Endodermal cell (in vitro differentiated cells): Measurements from ENCODE around the gene CPOX. TPM values are rescaled to one million over a fixed set of nuclear protein-coding genes. Genes with fewer than 3 reads are reported as not detected.

ENCODE experiments used
- DNase-seq: peaks from one replicate; pipeline ENCODE4 v3.0.0-alpha.2; 2017
- H3K27ac ChIP-seq: 2 replicates; pipeline ENCODE4 v1.5.1; 2013; ENCODE audit warnings: mild to moderate bottlenecking, low read depth, low read length, moderate library complexity
- H3K27me3 ChIP-seq: 2 replicates; pipeline ENCODE4 v1.6.1; 2013; ENCODE audit warnings: mild to moderate bottlenecking, low read length, moderate library complexity; ENCODE audit not compliant: insufficient read depth, control insufficient read depth, poor library complexity, severe bottlenecking
- H3K36me3 ChIP-seq: 2 replicates; pipeline ENCODE4 v1.7.0; 2013; ENCODE audit warnings: mild to moderate bottlenecking, low read length, moderate library complexity; ENCODE audit not compliant: control insufficient read depth, insufficient read depth
- H3K4me1 ChIP-seq: one replicate; pipeline ENCODE4 v1.7.0; 2013; ENCODE audit warnings: low read length; ENCODE audit not compliant: control insufficient read depth, insufficient read depth
- H3K4me3 ChIP-seq: 2 replicates; pipeline ENCODE4 v1.5.1; 2013; ENCODE audit warnings: mild to moderate bottlenecking, low read length, moderate library complexity
- H3K9ac ChIP-seq: 2 replicates; pipeline ENCODE4 v1.6.1; 2013; ENCODE audit warnings: mild to moderate bottlenecking, low read length, moderate library complexity; ENCODE audit not compliant: poor library complexity, severe bottlenecking; ENCODE audit errors: extremely low read depth
- H3K9me3 ChIP-seq: 2 replicates; pipeline ENCODE4 v1.6.1; 2013; ENCODE audit warnings: mild to moderate bottlenecking, low read length, moderate library complexity; ENCODE audit not compliant: control insufficient read depth
- H3K27ac Mint-ChIP-seq: 2 replicates; pipeline ENCODE4 v1.8.0; 2020; ENCODE audit warnings: mixed read lengths
- H3K27me3 Mint-ChIP-seq: 2 replicates; pipeline ENCODE4 v1.8.0; 2021; ENCODE audit warnings: mild to moderate bottlenecking, mixed read lengths; ENCODE audit not compliant: insufficient read depth
- H3K36me3 Mint-ChIP-seq: 2 replicates; pipeline ENCODE4 v1.8.0; 2020; ENCODE audit warnings: low read depth, mixed read lengths
- H3K4me1 Mint-ChIP-seq: 2 replicates; pipeline ENCODE4 v1.8.0; 2020; ENCODE audit warnings: mixed read lengths
- H3K4me3 Mint-ChIP-seq: 2 replicates; pipeline ENCODE4 v1.8.0; 2020; ENCODE audit warnings: mild to moderate bottlenecking, moderate library complexity, mixed read lengths
- H3K9me3 Mint-ChIP-seq: 2 replicates; pipeline ENCODE4 v1.8.0; 2020; ENCODE audit warnings: mild to moderate bottlenecking, mixed read lengths
- WGBS, 2 experiments: methylation state at CpG; one replicate each; pipeline versions ENCODE4 v1.1.5 to v1.1.7; 2013; ENCODE audit warnings: missing lambda C conversion rate in 2 of 2, mixed read lengths in 1 of 2; ENCODE audit not compliant: insufficient coverage in 1 of 2, insufficient read length in 1 of 2; 5-methylcytosine and 5-hydroxymethylcytosine counted together
- total RNA-seq, 2 donors: library from RNA; stranded (reverse); fragmentation: NEBNext Ultra II Directional in 1 of 2; extraction: Animal tissue kit (Norgen Biotek cat#: 25700) in 1 of 2; gene quantifications; 2 replicates in 1 of 2; 3 replicates in 1 of 2; pipeline ENCODE4 v1.2.1, GENCODE V29; 2021
- TF ChIP-seq, protein P1 (sequence below): fragments of 200-600 bp; sonication (generic); conservative IDR thresholded peaks from 2 replicates; pipeline ENCODE4 v1.5.0; 2021; ENCODE audit warnings: antibody characterized with exemption, mild to moderate bottlenecking

The CPOX gene
- total RNA-seq, 2 donors from 2014 or later: 18.0 to 20.3 TPM

DNA sequence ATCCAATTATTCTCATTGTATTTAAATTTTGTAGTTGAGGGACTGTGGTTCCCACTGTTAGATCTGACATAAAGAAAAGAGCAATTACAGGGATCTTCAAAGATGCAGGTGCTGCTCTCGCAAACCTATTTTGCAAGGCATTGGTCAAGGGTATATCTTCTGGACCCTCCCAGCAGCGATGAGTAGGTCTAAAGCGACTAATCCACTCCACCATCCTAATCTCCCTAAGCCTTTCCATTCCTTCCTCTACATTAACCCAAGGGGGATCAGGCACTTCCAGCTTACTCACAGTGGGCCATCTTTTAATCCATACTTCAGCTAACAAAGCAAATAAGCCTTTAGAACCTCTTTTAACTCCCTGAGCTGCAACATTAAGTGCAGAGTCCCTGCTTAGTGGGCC, 37.0 kb upstream of the CPOX start:
- Histone ChIP-seq H3K4me1 (no peaks in the 10 kb centered on the region), H3K9ac (no peak overlapping the region), H3K27me3 (peaks cover 26% of the 10 kb centered on the region), H3K27ac (no peak overlapping the region), H3K9me3 (peaks cover 3% of the 10 kb centered on the region), H3K36me3 (no peaks in the 10 kb centered on the region), H3K4me3 (no peak overlapping the region)
- DNase-seq: no peak
- peaks cover 6% of the 10 kb centered on the region for H3K4me1 Mint-ChIP-seq
- no peak overlapping the region for H3K4me3 Mint-ChIP-seq
- H3K36me3 Mint-ChIP-seq: no peaks in the 10 kb centered on the region
- H3K27ac Mint-ChIP-seq: no peak overlapping the region
- TF ChIP-seq, protein P1, sequence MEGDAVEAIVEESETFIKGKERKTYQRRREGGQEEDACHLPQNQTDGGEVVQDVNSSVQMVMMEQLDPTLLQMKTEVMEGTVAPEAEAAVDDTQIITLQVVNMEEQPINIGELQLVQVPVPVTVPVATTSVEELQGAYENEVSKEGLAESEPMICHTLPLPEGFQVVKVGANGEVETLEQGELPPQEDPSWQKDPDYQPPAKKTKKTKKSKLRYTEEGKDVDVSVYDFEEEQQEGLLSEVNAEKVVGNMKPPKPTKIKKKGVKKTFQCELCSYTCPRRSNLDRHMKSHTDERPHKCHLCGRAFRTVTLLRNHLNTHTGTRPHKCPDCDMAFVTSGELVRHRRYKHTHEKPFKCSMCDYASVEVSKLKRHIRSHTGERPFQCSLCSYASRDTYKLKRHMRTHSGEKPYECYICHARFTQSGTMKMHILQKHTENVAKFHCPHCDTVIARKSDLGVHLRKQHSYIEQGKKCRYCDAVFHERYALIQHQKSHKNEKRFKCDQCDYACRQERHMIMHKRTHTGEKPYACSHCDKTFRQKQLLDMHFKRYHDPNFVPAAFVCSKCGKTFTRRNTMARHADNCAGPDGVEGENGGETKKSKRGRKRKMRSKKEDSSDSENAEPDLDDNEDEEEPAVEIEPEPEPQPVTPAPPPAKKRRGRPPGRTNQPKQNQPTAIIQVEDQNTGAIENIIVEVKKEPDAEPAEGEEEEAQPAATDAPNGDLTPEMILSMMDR: no peak
- H3K27me3 Mint-ChIP-seq: peaks cover 7% of the 10 kb centered on the region
- no peaks in the 10 kb centered on the region for H3K9me3 Mint-ChIP-seq
- 88 to 95% methylated on average over 2 to 3 of the region's 3 CpGs for WGBS, 2 experiments

DNA sequence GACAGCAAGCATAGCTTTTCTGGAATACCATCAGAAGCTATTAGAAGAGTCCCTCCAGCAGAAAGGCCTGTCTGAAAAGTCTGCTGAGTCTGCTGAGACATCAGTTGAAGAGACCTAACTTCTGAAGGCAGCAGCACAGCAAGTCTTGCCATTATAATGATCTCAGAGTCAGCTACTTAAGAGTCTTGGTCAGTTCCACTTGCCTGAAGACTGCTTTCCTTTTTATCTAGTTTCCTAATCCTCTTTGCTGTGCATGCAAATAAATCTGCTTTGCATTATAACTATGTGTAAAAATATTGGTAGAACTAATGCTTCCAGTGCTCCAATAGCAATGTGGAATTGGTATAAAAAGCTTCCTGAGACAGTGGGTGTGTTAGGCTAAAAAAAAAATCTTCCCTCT, 34.9 kb upstream of the CPOX start:
- Histone ChIP-seq H3K9ac (no peak overlapping the region), H3K9me3 (peaks cover 3% of the 10 kb centered on the region), H3K27me3 (peaks cover 20% of the 10 kb centered on the region), H3K4me1 (no peaks in the 10 kb centered on the region), H3K4me3 (no peak overlapping the region), H3K36me3 (no peaks in the 10 kb centered on the region), H3K27ac (no peak overlapping the region)
- H3K27ac Mint-ChIP-seq: no peak overlapping the region
- no peak for DNase-seq
- TF ChIP-seq, protein P1: no peak
- H3K36me3 Mint-ChIP-seq: no peaks in the 10 kb centered on the region
- no peak overlapping the region for H3K4me3 Mint-ChIP-seq
- H3K4me1 Mint-ChIP-seq: peaks cover 12% of the 10 kb centered on the region
- H3K9me3 Mint-ChIP-seq: no peaks in the 10 kb centered on the region
- peaks cover 7% of the 10 kb centered on the region for H3K27me3 Mint-ChIP-seq

DNA sequence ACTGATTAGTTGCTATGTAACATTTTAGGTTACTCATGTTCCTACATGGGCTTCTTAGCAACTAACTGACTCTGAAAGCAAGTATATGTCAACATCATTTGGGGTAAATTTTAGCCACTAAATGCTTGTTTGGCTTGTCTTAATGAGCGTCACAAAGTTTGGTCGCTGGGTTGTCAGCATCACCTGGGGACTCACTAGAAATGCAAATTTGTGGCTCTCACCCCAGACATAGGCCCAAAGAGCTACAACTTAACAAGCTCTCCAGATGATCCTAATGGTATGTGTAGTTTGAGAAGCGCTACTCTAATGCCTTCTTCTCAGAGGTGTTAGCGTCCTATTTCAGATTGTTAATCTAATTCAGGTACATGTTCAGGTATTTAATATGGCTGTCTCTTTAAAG, 32.7 kb upstream of the CPOX start:
- H3K27ac ChIP-seq: no peak overlapping the region
- TF ChIP-seq, protein P1: no peak
- H3K36me3 ChIP-seq: no peaks in the 10 kb centered on the region
- Mint-ChIP-seq H3K36me3 (no peaks in the 10 kb centered on the region), H3K4me1 (peaks cover 12% of the 10 kb centered on the region), H3K27ac (no peak overlapping the region), H3K4me3 (no peak overlapping the region), H3K9me3 (no peaks in the 10 kb centered on the region), H3K27me3 (no peaks in the 10 kb centered on the region)
- H3K27me3 ChIP-seq: peaks cover 2% of the 10 kb centered on the region
- H3K9me3 ChIP-seq: no peaks in the 10 kb centered on the region
- 94 to 96% methylated on average over 3 to 4 of the region's 4 CpGs for WGBS, 2 experiments
- DNase-seq: no peak
- no peak overlapping the region for H3K9ac ChIP-seq
- H3K4me3 ChIP-seq: no peak overlapping the region
- H3K4me1 ChIP-seq: no peaks in the 10 kb centered on the region
